ENCODE measurements around the gene RSRC1. TPM values are rescaled to one million over a fixed set of nuclear protein-coding genes. Genes with fewer than 3 reads are reported as not detected.

Gene RSRC1
- polyA plus RNA-seq, 1 donor (not counting 4 experiments of a cell fraction or from before 2014, with no cell fraction given), result 11.1 TPM

GRCh38 chr3:158297940-158298339, 188.1 kb downstream of the RSRC1 start:
- DNase-seq (ENCODE audit: low read depth, low spot score) (no peak), FAIRE-seq (no peak)
- Histone ChIP-seq H4K20me1 (ENCODE audit: control insufficient read depth, extremely low read depth, insufficient read depth, low read length) (no peaks in the 10 kb centered on the region), H3K4me3 (ENCODE audit: control insufficient read depth in 2 of 3, extremely low read depth in 1 of 3, insufficient read depth in 2 of 3, low read depth in 1 of 3, low read length in 3 of 3) (no peak overlapping the region), H3K36me3 (ENCODE audit: control insufficient read depth in 2 of 2, extremely low read depth in 1 of 2, insufficient read depth in 2 of 2, low read length in 2 of 2) (no peaks in the 10 kb centered on the region), H3K27ac (ENCODE audit: control insufficient read depth, insufficient read depth, low read length) (no peak overlapping the region), H3K4me1 (ENCODE audit: control insufficient read depth, extremely low read depth, insufficient read depth, low read length) (no peaks in the 10 kb centered on the region), H3K9me3 (ENCODE audit: control insufficient read depth, low read depth, low read length) (no peaks in the 10 kb centered on the region), H3K9me1 (ENCODE audit: control insufficient read depth, extremely low read depth, insufficient read depth, low read length) (no peaks in the 10 kb centered on the region), H3K4me2 (ENCODE audit: control insufficient read depth, extremely low read depth, insufficient read depth, low read depth, low read length) (no peak overlapping the region), H2AFZ (ENCODE audit: control insufficient read depth, low read length) (no peak overlapping the region), H3K9ac (ENCODE audit: control insufficient read depth, extremely low read depth, insufficient read depth, low read length) (no peak overlapping the region), H3K79me2 (ENCODE audit: control insufficient read depth, insufficient read depth, low read length) (no peaks in the 10 kb centered on the region), H3K27me3 (ENCODE audit: control insufficient read depth, extremely low read depth, insufficient read depth, low read length) (no peaks in the 10 kb centered on the region)
- dilution Hi-C loops (cut with MboI; ENCODE audit: extremely low pct_ligation_motif_present, low sequenced_read_pairs), result no loop called here
- TF ChIP-seq EZH2 (IDR thresholded peaks at IDR 0.05; ENCODE audit: low read length), result no peak
- TF ChIP-seq CTCF (optimal IDR thresholded peaks at IDR 0.05 in 1 of 3, IDR thresholded peaks at IDR 0.05 in 1 of 3, conservative IDR thresholded peaks at IDR 0.05 in 1 of 3; ENCODE audit: extremely low read depth in 1 of 3, insufficient read depth in 2 of 3, low read length in 3 of 3), result no peak

DNA sequence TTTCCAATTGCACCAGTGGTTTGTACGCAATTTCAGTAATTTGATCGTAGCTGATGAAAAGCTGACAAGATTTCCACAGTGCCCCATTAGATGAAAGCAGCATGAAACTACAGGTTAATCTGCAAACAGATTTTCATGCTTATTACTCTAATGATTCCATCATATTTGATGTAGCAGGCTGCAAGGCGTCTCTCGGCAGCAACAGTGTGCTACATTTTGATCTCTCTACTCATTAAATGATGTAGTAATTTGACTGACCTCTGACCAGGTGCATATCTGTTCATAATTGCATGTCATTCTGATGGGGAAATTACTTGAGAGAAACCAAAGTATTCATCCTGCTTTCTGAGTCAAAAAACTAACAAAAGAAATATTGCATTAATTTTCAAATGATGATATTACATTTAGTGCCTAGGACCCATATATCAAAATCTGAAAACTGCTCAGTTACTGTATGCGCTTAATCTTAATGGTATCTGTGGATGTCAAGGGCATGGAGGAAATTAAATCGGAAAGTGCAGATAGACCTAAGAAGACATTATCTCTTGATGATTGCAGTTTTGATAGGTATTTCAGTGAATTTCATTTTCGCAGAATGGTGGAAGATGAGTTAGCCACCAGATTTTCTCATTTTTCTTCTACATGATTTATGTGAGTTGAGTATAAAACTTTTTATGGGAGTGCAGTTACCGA, 198.5 kb downstream of the RSRC1 start:
- dilution Hi-C loops (cut with MboI; ENCODE audit: extremely low pct_ligation_motif_present, low sequenced_read_pairs), result no loop called here

More for the DNA sequence above, 198.5 kb downstream of the RSRC1 start:
- no peak overlapping the region for H3K4me3 ChIP-seq (ENCODE audit: control insufficient read depth in 2 of 3, extremely low read depth in 1 of 3, insufficient read depth in 2 of 3, low read depth in 1 of 3, low read length in 3 of 3)
- H4K20me1 ChIP-seq (ENCODE audit: control insufficient read depth, extremely low read depth, insufficient read depth, low read length), result no peaks in the 10 kb centered on the region
- H3K9ac ChIP-seq (ENCODE audit: control insufficient read depth, extremely low read depth, insufficient read depth, low read length), result no peak overlapping the region
- no peak overlapping the region for H3K4me2 ChIP-seq (ENCODE audit: control insufficient read depth, extremely low read depth, insufficient read depth, low read depth, low read length)
- H3K9me3 ChIP-seq (ENCODE audit: control insufficient read depth, low read depth, low read length), result no peaks in the 10 kb centered on the region
- H3K36me3 ChIP-seq (ENCODE audit: control insufficient read depth in 2 of 2, extremely low read depth in 1 of 2, insufficient read depth in 2 of 2, low read length in 2 of 2), result no peaks in the 10 kb centered on the region
- DNase-seq (ENCODE audit: low read depth, low spot score), result no peak
- no peaks in the 10 kb centered on the region for H3K9me1 ChIP-seq (ENCODE audit: control insufficient read depth, extremely low read depth, insufficient read depth, low read length)
- no peaks in the 10 kb centered on the region for H3K27me3 ChIP-seq (ENCODE audit: control insufficient read depth, extremely low read depth, insufficient read depth, low read length)
- no peak overlapping the region for H3K27ac ChIP-seq (ENCODE audit: control insufficient read depth, insufficient read depth, low read length)
- FAIRE-seq, result no peak
- H3K79me2 ChIP-seq (ENCODE audit: control insufficient read depth, insufficient read depth, low read length), result no peaks in the 10 kb centered on the region
- H3K4me1 ChIP-seq (ENCODE audit: control insufficient read depth, extremely low read depth, insufficient read depth, low read length), result no peaks in the 10 kb centered on the region
- H2AFZ ChIP-seq (ENCODE audit: control insufficient read depth, low read length), result no peak overlapping the region
- TF ChIP-seq CTCF (optimal IDR thresholded peaks at IDR 0.05 in 1 of 3, IDR thresholded peaks at IDR 0.05 in 1 of 3, conservative IDR thresholded peaks at IDR 0.05 in 1 of 3; ENCODE audit: extremely low read depth in 1 of 3, insufficient read depth in 2 of 3, low read length in 3 of 3) (no peak), EZH2 (IDR thresholded peaks at IDR 0.05; ENCODE audit: low read length) (no peak)

Data from keratinocyte (primary cell).